Suppressor macrophage (primary cell): Measurements from ENCODE around the gene CLOCK.
"Not testable (repeated sequence)": the region's sequence is repeated elsewhere in the genome, so short reads cannot be mapped to it uniquely, and the experiment has no call there.

Experiments used
- DNase-seq, 4 experiments: peaks; one replicate each; pipeline ENCODE4 v3.0.0-alpha.2; 2020 to 2022
- total RNA-seq, 17 experiments: gene quantifications; one replicate each; lab custom pipeline; 2026; ENCODE audit warnings: mixed read lengths in 6 of 17, inconsistent platforms in 3 of 17; lab: John Stamatoyannopoulos, UW

CLOCK gene
- 16.4 to 81.8 (median 53.8) reads per million in 17 experiments for total RNA-seq

DNA sequence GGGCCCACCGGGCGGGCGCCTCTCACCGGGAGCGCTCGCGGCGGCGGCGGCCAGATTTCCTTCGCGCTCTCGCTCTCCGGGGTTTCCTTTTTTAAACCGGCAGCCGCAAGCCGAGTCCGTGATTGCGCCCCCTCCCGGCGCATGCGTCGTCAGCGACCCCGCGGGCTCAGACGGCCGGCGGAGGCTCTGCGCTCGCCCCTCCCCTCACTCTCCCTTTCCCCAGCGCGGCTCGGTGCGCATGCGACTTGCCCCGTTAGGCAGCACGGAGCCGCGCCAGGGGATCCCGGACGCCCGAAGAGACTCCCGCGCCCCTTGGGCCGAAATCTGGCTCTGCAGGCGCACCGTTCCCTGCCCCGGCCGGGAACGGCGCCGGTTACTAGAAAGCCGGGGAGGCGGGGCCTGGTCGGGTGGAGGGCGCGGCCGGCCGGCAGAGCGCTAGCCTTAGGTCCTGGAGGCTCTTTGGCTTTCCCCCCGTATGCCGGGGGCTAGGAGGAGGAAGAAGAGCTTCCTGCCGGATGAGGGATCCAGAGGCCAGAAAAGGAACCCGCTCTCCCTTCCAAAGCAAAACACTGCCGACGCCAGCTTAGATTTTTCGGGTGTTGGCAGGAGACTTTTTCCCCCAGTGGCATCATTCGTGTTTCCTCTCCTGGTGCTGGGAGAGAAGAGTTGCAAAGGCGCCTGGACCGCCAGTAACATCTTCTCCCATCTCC, at the start of gene CLOCK:
Gene CLOCK, minus strand, starts transcription at position 154 of the 710 bp plus-strand sequence. CDS start 64,124 bp downstream, outside the sequence.
- peak; percentile 88 to 95 (median 92) for DNase-seq

DNA sequence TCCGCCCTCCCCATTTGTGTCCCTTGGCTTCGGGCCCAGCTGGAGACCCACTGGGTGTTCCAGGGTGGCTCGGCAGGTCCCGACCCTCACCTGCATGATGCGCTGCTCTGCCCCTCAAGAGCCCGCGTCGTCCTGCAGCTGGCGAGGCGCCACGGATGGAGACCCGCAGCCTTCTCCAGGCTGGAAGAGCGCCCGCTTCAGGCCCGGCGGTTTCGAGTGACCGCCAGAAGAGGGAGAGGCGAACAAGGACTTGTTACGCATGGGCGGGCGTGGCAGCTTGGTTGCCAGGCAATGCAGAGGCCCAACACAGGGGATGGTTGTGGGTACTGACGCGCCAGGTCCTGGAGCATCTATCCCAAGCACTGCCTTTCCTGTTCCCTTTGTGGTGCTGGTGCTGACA, 45.3 kb upstream of the CLOCK start, which contains the start of gene PDCL2:
Gene PDCL2, minus strand, starts transcription at position 232 of the 400 bp plus-strand sequence. Its CDS starts 136 bp downstream, at position 96.
- no peak for DNase-seq

DNA sequence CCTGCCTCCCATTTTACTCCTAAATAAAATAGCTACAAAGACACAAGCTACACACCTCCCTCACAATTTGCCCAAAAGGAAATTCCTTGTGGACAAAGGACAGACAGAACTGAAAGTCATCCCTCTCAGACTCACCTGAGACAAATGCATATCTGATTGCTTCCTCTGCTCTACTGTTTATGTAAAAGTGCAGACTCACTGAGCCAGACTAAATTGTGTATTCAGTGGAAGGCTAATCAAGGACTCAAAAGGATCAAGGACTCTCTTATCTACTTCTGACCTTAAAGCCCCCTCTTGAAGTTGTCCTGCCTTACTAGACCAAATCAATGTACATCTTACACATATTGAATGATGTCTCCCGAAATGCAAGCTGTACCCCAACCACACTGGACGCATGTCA, 41.5 kb upstream of the CLOCK start:
- DNase-seq: no peak

DNA sequence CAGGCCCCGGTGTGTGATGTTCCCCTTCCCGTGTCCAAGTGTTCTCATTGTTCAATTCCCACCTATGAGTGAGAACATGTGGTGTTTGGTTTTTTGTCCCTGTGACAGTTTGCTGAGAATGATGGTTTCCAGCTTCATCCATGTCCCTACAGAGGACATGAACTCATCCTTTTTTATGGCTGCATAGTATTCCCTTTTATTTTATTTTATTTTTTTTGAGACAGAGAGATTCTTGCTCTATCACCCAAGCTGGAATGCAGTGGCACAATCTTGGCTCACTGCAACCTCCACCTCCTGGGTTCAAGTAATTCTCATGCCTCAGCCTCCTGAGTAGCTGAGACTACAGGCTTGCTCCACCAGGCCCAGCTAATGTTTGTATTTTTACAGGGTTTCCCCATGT, 36.1 kb upstream of the CLOCK start:
- not testable (repeated sequence) for DNase-seq

- DNase-seq: peak in 2 of 4 experiments; percentile 31 to 42
These were observed 31.8 kb upstream of the CLOCK start for GRCh38 chr4:55578341-55579010.

- DNase-seq: no peak
These were observed 28.8 kb upstream of the CLOCK start for GRCh38 chr4:55575513-55575912.

DNA sequence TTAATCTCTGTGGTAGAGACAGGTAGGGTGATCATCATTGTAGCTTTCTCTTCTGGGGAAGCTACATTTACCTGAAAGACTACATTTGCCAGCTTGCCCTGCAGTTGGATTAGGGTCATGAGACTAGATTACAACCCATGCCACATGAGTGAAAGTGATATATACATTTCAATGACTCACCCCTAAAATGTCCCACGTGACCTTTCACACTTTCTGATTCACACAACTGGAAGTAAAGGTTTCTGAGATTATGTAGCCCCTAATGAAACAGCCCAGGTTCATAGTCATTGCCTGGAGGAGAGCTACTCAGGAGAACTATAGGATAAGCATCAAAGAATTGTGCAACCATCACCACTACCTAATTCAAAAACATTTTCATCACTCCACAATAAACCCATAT, 27.5 kb upstream of the CLOCK start:
- peak in 1 of 4 experiments; percentile 19 for DNase-seq

GRCh38 chr4:55571806-55572205, 25.1 kb upstream of the CLOCK start:
- peak; percentile 3 to 64 (median 28) for DNase-seq

DNA sequence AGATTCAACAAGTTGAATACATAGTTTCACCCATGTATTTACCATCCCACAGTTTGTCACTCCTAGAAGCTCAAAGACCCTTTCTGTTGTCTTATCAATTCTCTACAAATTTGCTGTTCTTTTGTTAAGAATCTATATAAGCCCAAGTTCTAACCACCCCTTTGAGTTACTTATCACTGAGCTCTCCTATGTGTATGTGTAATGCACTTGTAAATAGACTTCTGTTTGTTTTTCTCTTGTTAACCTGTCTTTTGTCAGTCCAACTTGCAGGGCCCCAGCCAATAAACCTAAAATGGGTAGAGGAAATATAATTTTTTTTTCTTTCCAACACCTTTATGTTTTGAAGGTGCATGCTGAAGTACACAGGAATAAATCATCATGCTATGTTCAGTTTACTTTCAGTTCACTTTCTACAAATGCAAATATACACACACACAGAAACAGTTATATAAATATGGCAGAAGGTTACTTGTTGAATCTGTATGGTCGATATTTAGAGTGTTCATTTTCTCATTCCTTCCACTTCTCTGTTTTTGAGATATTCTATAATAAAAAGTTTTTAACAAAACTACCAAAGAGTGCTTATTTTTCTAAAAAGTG, 22.3 kb upstream of the CLOCK start:
- no peak for DNase-seq

GRCh38 chr4:55561889-55562288, 15.2 kb upstream of the CLOCK start:
- peak; percentile 52 to 88 (median 72) for DNase-seq

DNA sequence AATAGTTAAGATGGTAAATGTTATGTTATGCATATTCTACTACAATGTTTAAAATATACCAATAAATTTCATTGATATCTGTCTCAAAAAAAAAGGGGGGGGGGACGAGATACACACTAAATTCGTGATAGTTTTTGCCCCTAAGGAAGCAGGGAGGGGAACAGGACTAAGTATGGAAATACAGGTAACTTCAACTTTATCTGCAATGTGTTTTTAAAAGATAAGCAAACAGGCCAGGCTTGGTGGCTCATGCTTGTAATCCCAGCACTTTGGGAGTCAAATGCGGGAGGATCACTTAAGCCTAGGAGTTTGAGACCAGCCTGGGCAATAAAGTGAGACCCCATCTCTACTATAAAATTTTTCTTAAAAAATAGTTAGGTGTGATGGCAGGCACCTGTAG, 13.4 kb upstream of the CLOCK start:
- DNase-seq: no peak

DNA sequence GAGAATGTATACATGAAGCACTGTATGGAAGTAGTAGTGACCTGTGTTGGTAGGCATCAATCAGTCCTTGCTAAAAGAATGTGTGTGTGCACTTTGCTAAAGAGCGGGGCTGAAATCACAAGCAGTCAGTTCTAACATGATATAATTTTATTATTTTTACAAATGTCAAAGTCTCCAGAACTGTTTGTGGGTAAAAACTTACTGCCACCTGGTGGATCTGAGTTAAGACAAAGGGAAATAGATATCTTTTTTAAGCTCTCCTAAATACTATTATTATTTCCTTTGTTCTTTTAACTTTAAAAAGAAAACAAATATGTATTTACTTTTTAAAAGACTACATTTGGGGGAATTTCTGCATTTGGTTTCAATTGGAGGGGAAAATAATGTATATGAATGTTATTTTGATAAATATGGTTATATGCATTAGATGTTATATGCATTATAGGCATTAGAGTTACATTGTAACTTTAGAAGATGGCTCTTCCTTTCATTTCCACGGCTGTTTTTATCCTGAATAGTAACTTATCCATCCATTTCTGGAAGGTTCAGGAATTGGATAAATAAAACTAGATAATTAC, 7.8 kb upstream of the CLOCK start:
- DNase-seq: peak in 3 of 4 experiments; percentile 13 to 56 (median 40)

DNA sequence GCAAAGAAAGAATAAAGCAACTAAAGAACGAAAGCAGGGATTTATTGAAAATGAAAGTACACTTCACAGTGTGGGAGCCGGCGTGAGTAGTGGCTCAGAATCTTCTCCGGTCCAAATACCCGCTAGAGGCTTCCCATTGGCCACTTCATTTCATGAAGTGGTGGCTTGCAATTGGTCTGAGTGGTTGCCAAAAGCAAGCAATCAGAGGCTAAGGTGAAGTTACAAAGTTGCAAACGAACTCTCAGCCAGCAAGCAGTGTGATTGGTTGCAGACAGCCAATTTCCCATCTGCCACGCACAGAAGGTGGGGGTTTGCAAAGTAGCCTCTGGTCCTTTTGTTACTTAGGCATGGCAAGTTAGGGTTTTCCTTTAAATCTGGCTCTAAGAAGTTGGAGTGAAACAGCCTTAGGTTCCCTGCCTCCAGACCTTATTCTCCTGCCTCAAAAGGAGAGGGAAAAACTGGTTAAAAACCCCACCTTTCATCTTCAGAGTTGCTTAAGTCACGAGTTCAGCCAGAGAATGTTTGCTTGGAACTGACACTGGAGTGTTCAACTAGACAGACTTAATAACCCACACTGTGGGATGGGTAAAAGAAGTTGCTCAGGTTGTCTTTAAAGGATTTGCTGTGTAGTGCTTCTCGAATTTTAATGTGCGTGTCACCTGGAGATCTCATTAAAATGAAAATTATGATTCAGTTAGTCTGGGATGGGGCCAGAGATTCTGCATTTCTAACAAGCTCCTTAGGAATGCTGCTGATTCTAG, 6.9 kb upstream of the CLOCK start:
- no peak for DNase-seq

- DNase-seq: not testable (repeated sequence)
These were observed 5.3 kb upstream of the CLOCK start for GRCh38 chr4:55551964-55552363.

- no peak for DNase-seq
These were observed 3.2 kb upstream of the CLOCK start for GRCh38 chr4:55549888-55550287.

GRCh38 chr4:55547918-55548317, 1.2 kb upstream of the CLOCK start:
- no peak for DNase-seq

GRCh38 chr4:55547466-55547770, 709 bp upstream of the CLOCK start:
- no peak for DNase-seq

DNA sequence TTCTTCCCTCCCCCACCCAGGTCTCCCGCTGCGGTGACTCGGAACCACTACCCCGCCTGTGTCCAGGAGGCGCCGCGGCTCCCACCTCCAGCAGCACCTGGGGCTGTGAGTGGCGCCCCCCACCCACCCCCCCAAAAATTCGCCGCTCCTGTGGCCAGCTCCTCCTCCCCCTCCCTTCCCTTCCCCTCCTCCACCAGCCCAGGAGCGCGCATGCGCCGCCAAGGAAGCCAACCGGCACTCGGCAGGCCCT, 278 bp downstream of the CLOCK start:
- DNase-seq: no peak

DNA sequence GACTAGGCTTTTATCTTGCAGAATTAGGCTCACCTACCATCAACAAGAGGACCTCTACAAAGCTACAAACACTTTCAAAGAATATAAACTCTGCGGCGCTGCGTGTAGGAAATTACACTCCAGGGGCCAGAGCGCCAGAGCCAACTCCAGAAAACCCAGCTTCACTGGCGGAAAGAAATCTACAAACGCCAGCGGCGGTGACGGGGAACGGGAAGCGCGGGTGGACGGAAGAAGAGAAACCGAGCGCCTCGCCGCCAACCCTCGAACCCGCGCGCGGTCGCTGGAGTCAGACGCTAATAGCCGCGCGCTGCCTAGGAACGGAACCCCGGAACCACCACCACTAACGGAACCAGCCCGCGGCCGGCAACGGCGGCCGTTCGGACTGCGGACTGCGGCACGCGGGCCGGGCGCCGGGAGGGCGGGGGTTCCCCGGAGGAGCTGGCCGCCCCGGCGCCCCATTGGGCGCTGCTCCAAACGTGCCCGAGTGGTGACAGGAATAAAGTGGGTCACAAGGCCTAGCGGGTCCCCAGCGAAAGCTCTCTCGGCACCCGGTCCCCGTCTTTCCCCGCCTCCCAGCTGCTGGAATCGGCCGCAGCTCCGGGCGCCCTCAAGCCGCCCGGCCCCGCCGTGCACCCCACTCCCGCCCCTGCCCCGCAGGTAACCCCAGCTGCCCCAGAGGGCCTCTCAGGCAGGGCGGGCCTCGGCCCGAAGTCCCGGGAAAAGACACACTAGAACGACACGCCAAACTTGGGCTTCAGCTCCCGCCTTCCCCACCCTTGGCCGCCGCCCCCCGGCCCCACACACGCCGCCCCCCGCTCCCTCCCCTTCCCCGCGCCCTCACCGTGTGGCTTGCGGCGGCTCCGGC, 836 bp downstream of the CLOCK start:
- peak; percentile 84 to 92 (median 88) for DNase-seq

GRCh38 chr4:55545151-55545550, 1.6 kb downstream of the CLOCK start:
- DNase-seq: peak in 2 of 4 experiments; percentile 16

DNA sequence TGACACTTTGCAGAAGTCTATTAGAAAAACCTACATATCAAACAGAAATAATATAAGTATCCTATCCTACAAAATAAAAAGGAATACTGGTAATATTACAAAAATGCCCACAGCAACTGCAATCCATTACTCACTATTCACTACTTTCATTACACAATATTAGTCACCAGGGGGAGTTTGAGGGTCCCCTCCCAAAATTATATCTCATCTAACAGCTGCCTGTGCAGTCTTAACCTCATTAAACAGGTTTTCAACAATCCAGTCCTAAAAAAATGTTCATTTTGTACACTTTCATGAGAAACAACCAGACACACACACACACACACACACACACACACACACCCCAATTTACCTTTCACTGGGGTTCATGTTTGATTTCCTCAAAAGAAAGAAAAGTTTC, 2.9 kb downstream of the CLOCK start:
- no peak for DNase-seq

- DNase-seq: no peak
These were observed 6.4 kb downstream of the CLOCK start for GRCh38 chr4:55540271-55540670.
